ENCODE results near the gene ZMIZ1. TPM values are rescaled to one million over a fixed set of nuclear protein-coding genes. Genes with fewer than 3 reads are reported as not detected.

The ZMIZ1 gene
- polyA plus RNA-seq, 2 donors: 29.2 to 29.7 TPM

DNA sequence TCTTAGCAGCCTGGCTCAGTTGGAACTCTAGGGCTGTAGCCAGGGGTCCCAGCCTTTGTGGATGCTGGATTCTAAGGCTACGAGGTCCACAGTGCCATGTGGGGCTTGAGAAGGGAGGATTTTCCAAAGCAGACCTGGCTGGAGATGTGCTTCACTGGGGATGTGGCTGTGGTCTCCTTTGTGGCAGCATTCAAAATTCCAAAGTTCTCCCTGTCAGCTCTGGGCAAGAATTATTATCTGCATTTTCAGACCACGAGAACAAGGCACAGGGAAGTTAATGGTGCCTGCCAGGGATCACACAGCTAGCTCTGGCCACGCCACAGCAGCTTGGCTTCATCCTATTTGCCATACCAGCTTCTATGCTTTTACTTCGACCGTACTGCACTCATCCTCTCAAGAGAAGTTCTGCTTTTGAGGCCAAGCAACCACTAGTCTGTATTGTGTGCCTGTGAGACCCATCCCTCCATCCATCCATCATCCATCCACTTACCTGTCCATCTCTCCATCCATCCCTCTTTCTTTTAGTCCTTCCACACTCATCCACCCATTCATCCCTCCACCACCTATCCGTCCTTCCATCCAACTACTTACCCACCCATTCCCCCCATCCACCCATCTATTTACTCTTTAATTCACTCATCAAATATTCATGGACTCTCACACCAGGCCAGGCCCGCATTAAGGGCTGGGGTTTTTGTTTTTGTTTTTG lies 71.5 kb downstream of the ZMIZ1 start:
- no peaks in the 10 kb centered on the region for H3K27me3 ChIP-seq (ENCODE audit: control insufficient read depth in 1 of 2, insufficient read depth in 2 of 2, low read length in 2 of 2)
- no peaks in the 10 kb centered on the region for H3K9me3 ChIP-seq (ENCODE audit: control insufficient read depth in 2 of 2, insufficient read depth in 1 of 2, low read depth in 1 of 2, low read length in 1 of 2)
- WGBS, 2 donors: 91% methylated on average over 7 of the region's 7 CpGs
- H3K27ac ChIP-seq (ENCODE audit: low read depth in 2 of 2, low read length in 1 of 2): peak overlapping the region in 1 of 2 donors; percentile 51
- peaks cover 0 to 37% of the 10 kb centered on the region in 2 donors for H3K36me3 ChIP-seq (ENCODE audit: control insufficient read depth in 2 of 2, insufficient read depth in 2 of 2, low read length in 1 of 2)
- H3K4me1 ChIP-seq (ENCODE audit: control insufficient read depth in 2 of 2, insufficient read depth in 2 of 2, low read length in 1 of 2): peaks cover 12 to 24% of the 10 kb centered on the region in 2 donors
- no peak overlapping the region for H3K4me3 ChIP-seq (ENCODE audit: low read depth in 1 of 2, low read length in 2 of 2)

DNA sequence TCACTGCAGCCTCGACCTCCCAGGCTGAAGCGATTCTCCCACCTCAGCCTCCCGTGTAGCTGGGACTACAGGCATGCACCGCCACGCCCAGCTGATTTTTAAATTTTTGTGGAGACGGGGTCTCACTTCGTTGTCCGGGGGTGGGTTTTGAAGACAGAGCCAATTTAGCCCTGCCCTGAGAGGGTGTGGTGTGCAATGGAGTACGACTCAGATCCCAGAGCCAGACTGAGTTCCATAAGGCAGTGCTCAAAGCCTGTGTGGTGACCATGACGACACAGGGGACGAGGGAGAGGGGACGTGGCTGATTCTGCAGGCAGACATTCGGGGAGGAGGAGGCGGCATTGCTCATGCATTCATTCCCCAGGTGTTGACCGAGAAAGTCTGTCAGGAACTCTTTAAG lies 72.1 kb downstream of the ZMIZ1 start:
- peaks cover 13 to 24% of the 10 kb centered on the region in 2 donors for H3K4me1 ChIP-seq (ENCODE audit: control insufficient read depth in 2 of 2, insufficient read depth in 2 of 2, low read length in 1 of 2)
- 83 to 85% methylated on average over 15 of the region's 15 CpGs for WGBS, 2 donors

DNA sequence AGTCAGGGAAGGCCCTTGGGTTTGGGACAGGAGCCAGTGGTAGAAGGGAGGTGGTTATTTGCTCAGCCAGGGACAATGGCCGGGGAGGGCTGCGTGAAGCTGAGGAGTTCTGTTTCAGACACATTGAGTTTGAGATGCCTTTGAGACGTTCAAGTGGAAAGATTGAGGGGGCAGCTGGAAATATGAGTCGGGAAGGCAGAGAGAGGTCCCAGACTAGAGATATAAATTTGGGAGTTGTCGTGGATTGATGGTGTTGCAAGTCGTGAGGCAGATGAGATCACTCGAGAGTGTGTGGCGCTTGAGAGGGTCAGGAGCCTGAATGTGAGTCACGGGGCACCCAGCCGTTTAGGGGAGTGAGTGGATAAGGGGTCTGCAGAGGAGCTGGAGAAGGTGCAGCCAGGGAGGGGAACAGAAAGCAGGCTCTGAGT lies 73.3 kb downstream of the ZMIZ1 start:
- Histone ChIP-seq H3K4me3 (ENCODE audit: low read depth in 1 of 2, low read length in 2 of 2) (no peak overlapping the region), H3K27ac (ENCODE audit: low read depth in 2 of 2, low read length in 1 of 2) (peak overlapping the region in 1 of 2 donors; percentile 47), H3K9me3 (ENCODE audit: control insufficient read depth in 2 of 2, insufficient read depth in 1 of 2, low read depth in 1 of 2, low read length in 1 of 2) (no peaks in the 10 kb centered on the region), H3K36me3 (ENCODE audit: control insufficient read depth in 2 of 2, insufficient read depth in 2 of 2, low read length in 1 of 2) (peaks cover 0 to 37% of the 10 kb centered on the region in 2 donors), H3K4me1 (ENCODE audit: control insufficient read depth in 2 of 2, insufficient read depth in 2 of 2, low read length in 1 of 2) (peaks cover 20 to 23% of the 10 kb centered on the region in 2 donors), H3K27me3 (ENCODE audit: control insufficient read depth in 1 of 2, insufficient read depth in 2 of 2, low read length in 2 of 2) (no peaks in the 10 kb centered on the region)
- 70 to 72% methylated on average over 10 of the region's 10 CpGs for WGBS, 2 donors

More for the DNA sequence above, 72.1 kb downstream of the ZMIZ1 start:
- Histone ChIP-seq H3K4me3 (ENCODE audit: low read depth in 1 of 2, low read length in 2 of 2) (no peak overlapping the region), H3K9me3 (ENCODE audit: control insufficient read depth in 2 of 2, insufficient read depth in 1 of 2, low read depth in 1 of 2, low read length in 1 of 2) (no peaks in the 10 kb centered on the region), H3K36me3 (ENCODE audit: control insufficient read depth in 2 of 2, insufficient read depth in 2 of 2, low read length in 1 of 2) (peaks cover 0 to 37% of the 10 kb centered on the region in 2 donors), H3K27me3 (ENCODE audit: control insufficient read depth in 1 of 2, insufficient read depth in 2 of 2, low read length in 2 of 2) (no peaks in the 10 kb centered on the region), H3K27ac (ENCODE audit: low read depth in 2 of 2, low read length in 1 of 2) (no peak overlapping the region)

DNA sequence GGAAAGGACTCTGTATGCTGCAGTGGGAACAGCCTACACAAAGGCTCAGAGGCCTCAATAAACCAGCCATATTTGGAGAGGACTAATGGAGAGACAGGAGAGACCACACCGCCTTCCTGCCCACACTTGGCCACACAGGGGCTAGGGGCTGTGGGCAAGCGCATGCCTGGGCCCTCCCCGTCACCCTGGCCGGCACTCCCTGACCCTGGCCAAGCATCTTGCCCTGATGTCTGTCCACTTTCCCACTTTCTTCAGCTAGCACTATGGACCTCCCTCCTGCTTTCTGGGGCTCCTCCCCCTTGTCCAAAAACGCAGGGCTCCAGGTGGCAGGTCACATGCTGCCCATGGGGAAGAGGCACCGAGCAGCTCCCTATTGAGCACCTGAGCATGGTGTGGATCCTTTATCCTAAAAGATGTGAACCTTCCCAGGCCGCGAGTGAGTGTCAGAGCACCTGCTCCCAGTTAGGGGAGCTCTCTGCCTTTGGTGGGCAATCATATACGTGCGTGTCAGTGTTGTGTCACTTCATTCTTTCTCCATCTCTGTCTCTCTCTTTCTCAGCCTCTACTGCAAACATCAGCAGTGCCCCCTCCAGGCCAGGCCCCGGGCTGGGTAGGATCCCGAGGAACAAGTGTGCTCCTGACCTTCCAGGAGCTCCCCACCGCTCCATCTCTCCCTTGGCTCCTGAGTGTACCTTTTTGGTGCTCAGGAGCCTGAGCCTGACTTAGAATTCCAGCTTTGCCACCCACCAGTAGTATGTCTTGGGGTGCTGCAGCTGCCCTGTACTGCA lies 74.0 kb downstream of the ZMIZ1 start:
- H3K4me3 ChIP-seq (ENCODE audit: low read depth in 1 of 2, low read length in 2 of 2): no peak overlapping the region
- peaks cover 20 to 23% of the 10 kb centered on the region in 2 donors for H3K4me1 ChIP-seq (ENCODE audit: control insufficient read depth in 2 of 2, insufficient read depth in 2 of 2, low read length in 1 of 2)
- no peaks in the 10 kb centered on the region for H3K27me3 ChIP-seq (ENCODE audit: control insufficient read depth in 1 of 2, insufficient read depth in 2 of 2, low read length in 2 of 2)
- H3K27ac ChIP-seq (ENCODE audit: low read depth in 2 of 2, low read length in 1 of 2): no peak overlapping the region
- H3K36me3 ChIP-seq (ENCODE audit: control insufficient read depth in 2 of 2, insufficient read depth in 2 of 2, low read length in 1 of 2): peaks cover 0 to 37% of the 10 kb centered on the region in 2 donors
- 81 to 86% methylated on average over 13 of the region's 13 CpGs for WGBS, 2 donors
- H3K9me3 ChIP-seq (ENCODE audit: control insufficient read depth in 2 of 2, insufficient read depth in 1 of 2, low read depth in 1 of 2, low read length in 1 of 2): no peaks in the 10 kb centered on the region

DNA sequence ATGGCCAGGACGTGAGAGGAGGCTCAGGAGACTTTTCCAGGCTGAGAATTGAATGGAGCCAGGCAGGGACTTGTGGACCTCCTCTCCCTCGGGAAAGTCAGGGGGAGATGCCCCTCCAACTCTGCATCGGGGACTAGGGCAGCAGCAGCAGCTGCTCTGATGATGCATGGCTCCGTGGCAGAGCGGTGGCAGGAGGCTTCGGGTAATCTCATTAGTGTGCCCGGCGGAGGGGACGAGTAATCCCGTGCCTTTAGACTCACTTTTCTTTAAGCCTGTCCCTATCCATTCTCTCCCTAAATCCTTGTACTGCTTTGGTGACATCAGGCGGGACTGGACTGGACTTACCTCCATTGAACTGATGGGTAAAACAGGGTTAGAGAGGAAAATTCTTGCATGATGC lies 75.1 kb downstream of the ZMIZ1 start:
- Histone ChIP-seq H3K4me3 (ENCODE audit: low read depth in 1 of 2, low read length in 2 of 2) (no peak overlapping the region), H3K9me3 (ENCODE audit: control insufficient read depth in 2 of 2, insufficient read depth in 1 of 2, low read depth in 1 of 2, low read length in 1 of 2) (no peaks in the 10 kb centered on the region), H3K27ac (ENCODE audit: low read depth in 2 of 2, low read length in 1 of 2) (no peak overlapping the region), H3K27me3 (ENCODE audit: control insufficient read depth in 1 of 2, insufficient read depth in 2 of 2, low read length in 2 of 2) (no peaks in the 10 kb centered on the region), H3K4me1 (ENCODE audit: control insufficient read depth in 2 of 2, insufficient read depth in 2 of 2, low read length in 1 of 2) (peaks cover 27 to 28% of the 10 kb centered on the region in 2 donors), H3K36me3 (ENCODE audit: control insufficient read depth in 2 of 2, insufficient read depth in 2 of 2, low read length in 1 of 2) (peaks cover 0 to 33% of the 10 kb centered on the region in 2 donors)
- 86 to 92% methylated on average over 11 of the region's 11 CpGs for WGBS, 2 donors

DNA sequence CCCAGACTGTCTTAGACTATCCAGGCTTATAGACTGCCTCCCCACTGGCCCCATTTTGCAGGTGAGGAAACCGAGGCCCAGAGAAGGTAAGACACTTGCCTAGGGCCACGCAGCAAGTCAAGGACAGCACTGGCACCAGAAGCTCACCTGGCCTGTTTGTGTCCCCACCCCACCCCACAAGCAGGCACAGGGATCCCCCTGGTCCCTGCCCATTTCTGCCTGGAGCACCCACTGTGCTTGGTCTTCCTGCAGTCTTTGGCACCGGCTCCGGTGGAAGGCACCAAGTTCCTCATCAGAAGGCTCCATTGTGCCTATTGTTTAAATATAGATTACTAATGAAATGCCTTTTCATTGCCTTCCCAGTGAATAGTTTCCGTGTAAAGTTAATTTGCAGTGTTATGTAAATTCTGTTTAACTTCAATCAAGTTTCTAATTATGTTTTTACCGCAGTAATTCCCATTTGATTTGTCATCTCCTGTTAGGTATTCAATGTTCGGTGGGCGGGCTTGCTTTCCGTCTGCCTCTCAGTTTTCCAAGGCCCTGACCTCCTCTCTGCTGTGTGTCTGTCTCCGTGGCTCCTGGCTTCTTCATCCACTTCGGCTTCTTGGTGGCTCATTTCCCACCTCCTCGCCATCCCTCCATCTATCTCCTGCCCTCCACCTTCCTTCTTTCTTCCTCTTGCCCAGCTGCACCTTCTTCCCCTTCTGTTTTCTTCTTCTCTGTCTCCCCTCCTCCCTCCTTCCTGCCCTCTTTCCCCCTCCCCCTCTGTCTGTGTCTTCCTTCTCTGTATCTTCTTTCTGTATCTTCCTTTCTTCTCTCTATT lies 75.8 kb downstream of the ZMIZ1 start:
- Histone ChIP-seq H3K4me3 (ENCODE audit: low read depth in 1 of 2, low read length in 2 of 2) (no peak overlapping the region), H3K36me3 (ENCODE audit: control insufficient read depth in 2 of 2, insufficient read depth in 2 of 2, low read length in 1 of 2) (peaks cover 0 to 32% of the 10 kb centered on the region in 2 donors), H3K27me3 (ENCODE audit: control insufficient read depth in 1 of 2, insufficient read depth in 2 of 2, low read length in 2 of 2) (no peaks in the 10 kb centered on the region), H3K9me3 (ENCODE audit: control insufficient read depth in 2 of 2, insufficient read depth in 1 of 2, low read depth in 1 of 2, low read length in 1 of 2) (no peaks in the 10 kb centered on the region), H3K4me1 (ENCODE audit: control insufficient read depth in 2 of 2, insufficient read depth in 2 of 2, low read length in 1 of 2) (peaks cover 34 to 35% of the 10 kb centered on the region in 2 donors), H3K27ac (ENCODE audit: low read depth in 2 of 2, low read length in 1 of 2) (peak overlapping the region in 1 of 2 donors; percentile 56)
- WGBS, 2 donors: 47 to 73% methylated on average over 12 of the region's 12 CpGs

DNA sequence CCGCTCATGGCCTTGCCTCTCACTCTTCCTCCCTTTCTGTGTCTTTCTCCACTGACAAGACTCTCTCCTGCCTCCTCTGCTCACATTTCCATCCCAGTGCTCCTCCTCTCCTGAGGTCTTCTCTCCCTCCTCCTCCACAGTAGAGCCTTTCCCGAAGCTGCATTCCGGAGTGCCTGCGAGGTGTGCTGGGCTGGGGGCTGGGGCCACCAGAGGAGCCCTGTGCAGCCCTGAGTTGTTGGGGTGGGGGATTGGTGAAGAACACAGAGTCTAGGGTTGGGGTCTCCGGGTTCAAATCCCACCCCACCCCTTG lies 76.4 kb downstream of the ZMIZ1 start:
- no peaks in the 10 kb centered on the region for H3K9me3 ChIP-seq (ENCODE audit: control insufficient read depth in 2 of 2, insufficient read depth in 1 of 2, low read depth in 1 of 2, low read length in 1 of 2)
- H3K36me3 ChIP-seq (ENCODE audit: control insufficient read depth in 2 of 2, insufficient read depth in 2 of 2, low read length in 1 of 2): peaks cover 0 to 26% of the 10 kb centered on the region in 2 donors

DNA sequence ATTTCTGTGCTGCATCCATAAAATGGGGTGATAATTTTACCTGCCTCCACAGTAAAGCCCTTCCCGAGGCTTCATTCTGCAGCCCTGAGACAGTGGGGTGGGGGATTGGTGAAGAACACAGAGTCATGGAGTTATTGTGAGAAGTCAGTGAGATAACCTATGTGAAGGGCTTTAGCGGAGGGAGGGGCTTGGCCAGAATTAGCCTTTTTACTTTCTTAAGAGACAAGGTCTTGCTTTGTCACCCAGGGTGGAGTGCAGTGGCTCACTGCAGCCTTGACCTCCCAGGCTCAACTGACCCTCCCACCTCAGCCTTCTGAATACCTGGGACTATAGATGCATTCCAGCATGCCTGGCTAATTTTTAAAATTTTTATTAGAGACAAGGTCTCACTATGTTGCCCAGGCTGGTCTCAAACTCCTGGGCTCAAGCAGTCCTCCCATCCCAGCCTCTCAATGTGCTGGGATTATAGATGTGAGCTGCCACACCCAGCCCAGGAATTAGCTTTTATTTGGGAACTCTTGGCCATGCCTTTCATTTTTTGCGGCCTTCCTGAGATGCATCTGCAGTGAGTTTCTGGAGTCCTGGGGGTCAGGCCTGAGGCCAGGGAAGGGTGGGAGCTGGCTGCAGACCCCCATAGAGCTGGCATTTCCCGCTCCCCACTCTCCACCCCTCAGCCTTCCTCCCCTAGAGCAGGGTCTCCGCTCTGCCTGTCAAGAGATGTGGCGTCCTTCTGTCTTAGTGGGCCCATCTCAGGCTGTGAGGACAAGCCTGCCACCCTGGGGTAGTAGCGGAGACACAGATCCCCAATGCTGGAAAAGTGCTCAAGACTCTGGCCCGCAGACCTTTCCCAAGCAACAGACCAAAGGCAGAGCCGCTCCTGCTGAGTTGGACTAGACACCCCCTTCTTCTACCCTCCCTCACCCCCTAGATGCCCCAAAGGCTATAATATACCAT lies 77.0 kb downstream of the ZMIZ1 start:
- H3K4me1 ChIP-seq (ENCODE audit: control insufficient read depth in 2 of 2, insufficient read depth in 2 of 2, low read length in 1 of 2): peaks cover 43 to 47% of the 10 kb centered on the region in 2 donors

More for the DNA sequence above, 76.4 kb downstream of the ZMIZ1 start:
- Histone ChIP-seq H3K27ac (ENCODE audit: low read depth in 2 of 2, low read length in 1 of 2) (peak overlapping the region in 1 of 2 donors; percentile 27), H3K4me1 (ENCODE audit: control insufficient read depth in 2 of 2, insufficient read depth in 2 of 2, low read length in 1 of 2) (peaks cover 37 to 40% of the 10 kb centered on the region in 2 donors), H3K4me3 (ENCODE audit: low read depth in 1 of 2, low read length in 2 of 2) (no peak overlapping the region), H3K27me3 (ENCODE audit: control insufficient read depth in 1 of 2, insufficient read depth in 2 of 2, low read length in 2 of 2) (no peaks in the 10 kb centered on the region)
- 78 to 87% methylated on average over 5 of the region's 5 CpGs for WGBS, 2 donors

More for the DNA sequence above, 77.0 kb downstream of the ZMIZ1 start:
- H3K27me3 ChIP-seq (ENCODE audit: control insufficient read depth in 1 of 2, insufficient read depth in 2 of 2, low read length in 2 of 2): no peaks in the 10 kb centered on the region
- WGBS, 2 donors: 90 to 93% methylated on average over 9 of the region's 9 CpGs
- H3K4me3 ChIP-seq (ENCODE audit: low read depth in 1 of 2, low read length in 2 of 2): no peak overlapping the region
- no peaks in the 10 kb centered on the region for H3K9me3 ChIP-seq (ENCODE audit: control insufficient read depth in 2 of 2, insufficient read depth in 1 of 2, low read depth in 1 of 2, low read length in 1 of 2)
- peaks cover 0 to 21% of the 10 kb centered on the region in 2 donors for H3K36me3 ChIP-seq (ENCODE audit: control insufficient read depth in 2 of 2, insufficient read depth in 2 of 2, low read length in 1 of 2)
- peak overlapping the region; percentile 91 for H3K27ac ChIP-seq (ENCODE audit: low read depth in 2 of 2, low read length in 1 of 2)

Data from esophagus (tissue), 2 donors.